HG03103 (cell line): ENCODE data around the gene ZFP92.

Experiments used
- ATAC-seq: cut with Tn5 transposase; IDR thresholded peaks from one replicate; pipeline ENCODE4 v1.9.1; 2021; ENCODE audit warnings: low read depth; ENCODE audit not compliant: unreplicated experiment

ZFP92 gene

DNA sequence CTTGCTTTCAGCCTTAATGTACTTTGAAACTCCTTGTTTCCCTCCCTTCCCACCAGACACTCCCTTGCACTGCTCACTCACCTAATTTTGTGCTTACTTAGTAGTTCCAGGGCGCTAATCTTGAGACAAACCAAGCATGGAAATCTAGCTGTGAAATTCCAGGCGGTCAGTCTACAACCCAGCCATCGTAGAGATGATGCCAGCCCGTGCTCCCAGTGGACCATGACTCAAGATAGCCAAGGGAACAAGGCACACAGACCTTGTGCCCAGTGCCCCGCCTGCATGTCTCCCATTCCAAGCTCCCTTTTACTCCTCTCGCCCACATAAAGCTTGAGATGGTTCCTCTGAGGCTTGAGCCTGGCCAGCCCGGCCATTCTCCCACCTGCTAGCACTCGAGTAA, 23.5 kb downstream of the ZFP92 start:
- ATAC-seq: no peak

DNA sequence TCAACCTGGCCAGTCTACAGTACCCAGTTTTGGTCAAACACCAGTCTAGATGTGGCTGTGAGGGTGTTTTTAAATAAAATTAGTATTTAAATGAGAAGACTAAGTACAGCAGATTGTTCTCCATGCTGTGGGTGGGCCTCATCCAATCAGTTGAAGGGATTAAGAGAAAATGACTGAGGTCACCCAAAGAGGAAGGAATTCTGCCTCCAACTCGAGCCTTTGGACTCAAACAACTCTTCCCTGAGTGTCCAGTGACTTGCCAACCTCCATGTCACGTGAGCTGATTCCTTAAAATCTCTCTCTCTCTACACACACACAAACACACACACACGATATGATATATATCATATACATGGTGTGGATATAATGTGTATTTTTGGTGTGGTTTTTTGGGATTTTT, 24.6 kb downstream of the ZFP92 start:
- ATAC-seq: no peak

DNA sequence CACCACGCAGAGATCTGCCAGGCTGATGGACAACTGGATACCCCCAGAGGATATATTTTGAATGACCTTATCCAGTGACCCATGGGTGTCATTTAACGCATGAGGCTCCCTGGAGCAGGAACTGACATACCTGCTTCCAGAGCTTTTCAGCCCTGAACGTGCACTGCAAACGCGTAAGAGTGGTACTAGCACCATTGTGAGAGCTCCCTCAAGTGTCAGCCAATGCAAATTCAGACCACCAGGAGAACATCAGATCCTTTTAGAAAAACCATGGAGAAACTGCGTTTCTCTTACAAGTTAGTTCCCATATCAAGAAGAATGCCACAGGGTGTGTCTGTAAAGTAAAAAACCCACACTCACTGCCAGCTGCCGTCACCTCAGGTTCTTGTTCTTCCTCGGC, 27.3 kb downstream of the ZFP92 start:
- ATAC-seq: no peak

DNA sequence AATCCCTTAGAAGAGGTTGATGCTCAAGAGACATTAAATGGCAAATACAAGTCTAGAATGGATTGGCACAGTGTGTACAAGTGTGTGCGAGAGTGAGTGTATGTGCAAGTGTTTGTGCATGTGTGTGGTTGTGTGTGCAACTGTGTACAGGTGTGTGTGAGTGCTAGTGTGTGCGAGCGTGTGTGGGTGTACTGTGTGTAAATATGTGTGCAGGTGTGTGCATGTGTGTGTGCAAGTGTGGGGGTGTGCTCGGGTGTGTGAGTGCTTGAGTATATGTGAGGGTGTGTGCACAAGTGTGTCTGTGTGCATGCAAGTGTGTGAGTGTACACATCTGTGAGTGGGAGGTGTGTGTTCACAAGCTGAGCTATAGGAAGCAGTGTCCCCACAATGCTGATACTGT, 28.7 kb downstream of the ZFP92 start:
- no peak for ATAC-seq

DNA sequence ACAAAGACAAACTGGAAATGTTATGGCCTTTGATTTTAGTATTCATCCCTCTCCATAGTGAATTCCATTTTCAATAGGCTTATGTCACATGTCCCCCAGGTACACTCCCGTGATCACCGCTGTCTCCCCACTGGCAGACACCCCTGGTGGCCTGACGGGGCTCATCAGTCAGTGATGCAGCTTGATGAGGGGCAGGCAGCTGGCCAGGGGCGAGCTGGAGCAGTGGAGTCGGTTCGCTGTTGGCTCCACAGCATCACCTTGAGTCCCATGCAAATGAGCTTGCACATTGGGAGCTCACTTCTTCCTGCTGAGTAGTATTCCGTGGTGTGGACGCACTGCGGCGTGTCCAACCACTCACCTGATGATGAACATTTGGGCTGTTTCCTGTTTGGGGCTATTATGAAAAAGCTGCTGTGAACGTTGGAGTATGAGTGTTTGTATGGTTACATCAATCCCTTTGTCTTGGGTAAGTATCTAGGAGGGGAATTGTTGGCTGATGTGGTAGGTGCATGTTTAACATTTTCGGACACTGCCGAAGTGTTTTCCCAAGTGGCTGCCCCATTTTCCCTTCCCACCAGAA, 29.4 kb downstream of the ZFP92 start:
- ATAC-seq: no peak

DNA sequence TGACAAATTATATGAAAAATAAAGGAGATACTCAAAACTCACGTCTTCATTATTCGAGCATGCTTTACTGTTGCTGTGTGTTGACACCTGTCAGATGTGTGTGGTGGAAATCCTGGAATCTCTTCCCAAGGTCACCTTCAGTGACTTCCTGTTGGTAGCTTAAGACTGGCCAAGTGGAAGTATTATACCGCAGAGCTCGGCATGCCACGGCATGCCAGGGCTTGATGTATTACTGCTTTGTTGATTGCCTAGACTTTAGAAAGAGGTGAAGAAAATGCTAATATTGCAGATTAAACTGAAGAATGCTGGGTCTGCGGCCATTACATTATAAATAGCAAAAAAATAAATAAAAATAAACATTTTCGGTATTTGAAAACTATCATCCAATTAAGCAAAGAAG, 30.0 kb downstream of the ZFP92 start:
- ATAC-seq: no peak

DNA sequence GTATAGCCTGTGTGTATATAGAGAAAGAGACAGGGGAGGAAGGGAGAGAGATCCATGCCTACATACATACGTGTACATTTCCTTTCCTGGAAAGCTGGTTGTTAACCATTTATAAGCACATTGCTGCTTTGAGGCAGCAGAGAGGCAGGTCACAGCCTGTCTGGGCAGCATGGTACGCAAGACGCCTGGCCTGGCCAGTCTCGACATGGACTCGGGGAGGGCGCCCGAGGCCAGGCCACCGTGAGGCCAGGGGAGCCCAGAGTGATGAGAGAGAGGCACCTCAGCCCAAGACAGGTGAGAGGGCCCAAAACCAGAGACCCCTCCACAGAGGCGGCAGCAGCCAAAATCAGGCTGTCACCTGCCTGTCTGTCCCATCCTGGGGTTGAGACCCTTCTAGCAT, 30.7 kb downstream of the ZFP92 start:
- no peak for ATAC-seq

DNA sequence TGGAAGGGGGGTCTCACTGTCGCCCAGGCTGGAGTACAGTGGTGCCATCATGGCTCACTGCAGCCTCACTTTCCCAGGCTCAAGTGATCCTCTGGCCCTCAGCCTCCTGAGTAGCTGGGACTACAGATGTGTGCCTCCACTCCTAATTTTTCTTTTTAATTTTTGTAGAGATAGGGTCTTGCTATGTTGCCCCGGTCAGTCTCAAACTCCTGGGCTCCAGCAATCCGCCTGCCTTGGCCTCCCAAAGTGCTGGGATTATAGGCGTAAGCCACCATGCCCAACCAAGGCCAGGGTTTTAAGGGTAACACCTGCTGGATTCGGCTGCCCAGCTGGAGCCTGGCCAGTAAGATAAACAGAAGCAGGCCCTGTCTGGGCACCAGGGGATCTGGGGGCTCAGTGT, 31.2 kb downstream of the ZFP92 start:
- ATAC-seq: no peak

DNA sequence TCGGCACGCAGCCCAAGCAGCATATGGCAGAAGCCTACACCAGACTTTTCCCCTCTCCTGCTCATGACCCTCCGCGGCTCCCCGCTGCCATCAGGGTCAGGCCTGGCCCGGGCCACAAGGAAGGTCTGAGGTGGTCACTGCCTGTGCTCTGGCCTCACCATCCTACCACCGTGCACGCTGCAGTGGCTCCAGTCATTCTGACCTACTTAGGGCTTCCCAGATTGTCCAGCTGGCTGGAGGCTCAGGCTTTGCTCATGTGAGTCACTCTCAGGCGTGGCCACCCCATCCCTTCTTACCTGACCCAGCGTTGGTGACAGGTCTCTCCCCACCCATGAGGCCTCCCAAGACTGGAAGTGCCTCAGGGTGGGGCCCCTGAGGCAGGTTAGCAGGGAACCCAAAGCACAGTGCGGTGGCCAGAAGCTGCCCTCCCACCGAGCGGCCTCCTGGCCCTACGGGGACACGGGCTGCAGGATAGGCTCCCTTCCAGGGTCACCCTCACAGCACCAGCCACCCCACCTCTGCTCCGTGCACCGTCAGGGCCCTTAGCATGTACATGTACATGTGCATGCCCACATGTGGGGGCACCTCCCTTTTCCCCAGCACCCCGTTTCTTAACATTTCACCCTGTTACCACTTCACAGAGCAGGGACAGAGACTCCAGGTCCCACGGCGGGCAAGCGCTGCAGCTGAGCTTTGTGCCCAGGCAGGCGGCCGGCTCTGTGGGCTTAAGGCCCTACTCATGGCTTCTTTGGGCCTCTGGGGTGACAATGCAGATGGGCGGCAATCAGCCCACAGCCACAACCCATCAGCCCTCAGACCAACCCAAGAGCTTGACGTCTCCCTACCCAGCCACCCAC, 32.4 kb downstream of the ZFP92 start:
- no peak for ATAC-seq

DNA sequence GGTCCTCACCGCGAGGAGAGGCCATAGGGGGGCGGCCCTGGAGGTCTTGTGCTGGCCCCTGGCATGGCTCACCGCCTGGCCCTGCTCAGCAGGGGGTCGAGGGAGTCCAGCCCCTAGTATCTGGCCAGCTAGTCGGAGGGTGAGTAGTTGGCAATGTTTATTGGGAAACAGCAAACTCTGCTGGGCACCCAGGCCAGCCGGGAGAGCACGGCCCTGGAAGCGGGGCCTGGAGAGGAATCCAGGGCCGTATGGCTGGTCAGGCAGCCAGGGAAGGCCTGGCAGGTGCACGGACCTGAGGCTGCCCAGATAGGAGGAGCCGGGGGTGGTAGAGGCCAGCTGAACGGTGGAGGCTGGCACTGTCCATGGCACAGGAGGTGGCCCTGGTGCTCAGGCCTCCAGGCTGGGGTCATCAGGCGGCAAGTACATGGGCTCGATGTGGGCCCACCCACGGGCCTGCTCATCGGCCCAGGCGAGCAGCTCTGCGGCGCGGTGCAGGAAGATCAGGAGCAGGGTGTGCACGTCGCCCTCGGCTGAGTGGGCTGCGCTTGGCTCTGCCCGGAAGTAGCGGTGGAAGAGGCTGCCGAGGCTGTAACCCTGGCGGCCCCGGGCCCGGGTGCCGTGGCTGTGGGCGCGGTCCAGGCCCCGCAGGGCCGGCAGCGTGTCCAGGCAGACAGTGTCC, 33.2 kb downstream of the ZFP92 start:
- ATAC-seq: no peak

DNA sequence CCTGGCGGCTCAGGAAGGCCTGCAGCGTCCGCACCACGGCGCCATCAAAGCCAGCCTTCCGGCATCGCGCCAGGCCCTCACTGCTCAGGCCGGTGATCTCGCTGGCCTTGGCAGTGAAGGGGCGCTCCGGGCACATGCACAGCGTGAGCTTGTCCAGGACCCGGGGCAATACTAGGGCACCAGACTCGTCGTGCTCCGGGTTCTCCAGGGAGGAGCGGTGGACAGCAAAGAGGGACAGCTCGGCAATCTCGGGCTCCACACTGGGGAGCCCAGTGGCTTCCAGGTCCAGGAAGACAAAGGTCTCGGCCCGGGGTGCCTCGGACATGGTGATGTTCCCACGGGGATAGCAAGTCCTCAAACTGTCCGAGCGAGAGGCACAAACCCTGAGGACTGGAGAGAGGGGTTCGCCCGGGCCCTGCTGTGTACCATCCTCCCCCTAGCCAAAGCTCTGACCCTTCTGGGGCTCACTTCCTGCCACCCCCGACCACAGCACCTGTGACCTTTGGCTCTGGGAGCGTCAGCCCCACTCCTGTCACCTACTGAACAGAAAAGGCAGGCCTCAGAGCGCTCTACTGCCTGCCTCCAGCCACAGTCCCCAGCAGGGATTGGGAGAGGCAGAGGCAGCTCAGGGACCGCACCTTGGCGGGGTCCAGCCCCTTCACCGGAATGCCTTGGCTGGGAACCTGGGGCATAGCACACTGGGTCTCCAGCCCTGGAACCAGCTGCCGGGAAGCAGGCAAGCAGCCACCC, 34.0 kb downstream of the ZFP92 start:
- ATAC-seq: no peak

DNA sequence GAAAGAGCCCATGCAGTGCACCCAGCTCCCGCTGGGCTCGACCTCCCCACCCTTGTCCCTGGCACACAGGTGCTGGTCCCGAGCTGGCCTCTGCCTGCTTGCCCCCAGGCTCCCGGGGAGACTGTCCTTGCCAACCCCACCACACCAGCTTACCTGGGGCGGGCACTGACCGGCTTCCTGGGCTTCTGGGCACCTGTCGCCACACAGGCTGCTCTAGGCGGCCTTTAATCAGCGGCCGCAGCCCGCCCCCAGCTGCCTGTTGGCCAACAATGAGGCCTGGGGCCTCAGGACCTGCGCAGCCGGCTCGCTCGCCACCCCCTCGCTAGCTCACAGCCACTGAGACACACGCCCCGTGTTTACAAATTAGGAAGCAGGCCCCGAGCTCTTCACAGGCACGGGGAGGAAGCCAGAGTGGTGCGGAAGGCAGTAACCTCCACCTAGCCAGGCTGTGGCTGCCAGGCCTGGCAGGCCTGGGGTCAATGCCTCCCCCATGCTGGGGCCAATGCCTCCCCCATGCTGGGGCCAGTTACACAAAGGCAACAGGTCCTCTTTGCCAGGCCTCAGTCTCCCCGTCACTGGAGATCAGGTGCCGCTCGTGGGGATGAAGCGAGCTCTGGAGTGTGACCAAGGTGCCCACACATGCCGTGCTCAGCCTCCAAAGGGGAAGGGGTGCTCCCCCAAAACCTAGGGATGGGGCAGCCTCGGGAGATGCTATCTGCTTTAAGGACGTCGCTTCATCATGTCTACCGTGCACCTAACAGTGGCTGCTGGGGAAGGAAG, 34.8 kb downstream of the ZFP92 start, which contains the start of gene TREX2:
TREX2 (minus strand) TSS at position 201 of the 780 bp plus-strand sequence. CDS start 626 bp downstream, outside the sequence.
- no peak for ATAC-seq

DNA sequence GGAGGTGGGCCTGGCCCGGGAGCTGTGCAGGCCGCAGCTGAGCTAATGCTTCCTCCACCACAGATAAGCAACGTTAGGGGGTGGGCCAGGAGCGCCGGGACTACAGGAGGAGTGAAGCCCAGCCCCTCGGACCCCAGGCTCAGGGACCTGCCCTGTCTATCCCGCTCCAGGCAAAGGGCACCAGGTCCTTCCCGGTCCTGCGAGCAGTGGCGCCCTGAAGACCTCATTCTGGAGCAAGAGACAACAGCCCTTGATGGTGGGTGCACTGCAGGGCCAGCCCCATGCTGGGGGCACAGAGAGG, 35.3 kb downstream of the ZFP92 start:
- no peak for ATAC-seq

DNA sequence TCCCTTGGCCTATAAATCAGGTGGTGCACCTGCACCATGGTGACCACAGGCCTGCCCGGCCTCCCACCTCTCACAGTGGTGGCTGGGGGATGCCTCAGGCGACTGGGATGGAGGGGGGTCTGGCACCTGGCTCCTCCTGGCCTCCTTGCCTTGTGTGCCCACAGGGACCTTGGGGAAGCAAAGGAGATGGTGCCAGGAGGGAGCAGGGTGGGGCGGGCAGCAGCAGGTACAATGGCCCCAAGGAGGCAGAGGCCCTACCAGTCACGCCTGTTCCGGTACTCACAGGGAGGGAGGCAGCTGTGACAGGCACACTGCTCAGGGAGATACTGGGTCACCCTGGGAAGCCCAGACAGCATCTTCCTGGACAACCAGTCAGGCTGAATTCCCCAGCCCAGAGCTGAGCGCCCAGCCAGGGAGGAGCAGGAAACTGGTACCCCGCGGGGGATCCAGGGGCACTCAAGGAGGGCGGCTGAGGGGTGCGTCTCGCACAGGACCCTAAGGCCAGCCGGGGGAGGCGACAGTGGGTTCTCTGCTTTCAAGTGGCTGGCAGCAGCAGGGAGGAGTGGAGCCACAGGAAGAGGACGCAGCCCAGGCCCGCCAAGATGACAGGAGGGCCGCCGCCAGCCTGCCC, 35.8 kb downstream of the ZFP92 start:
- ATAC-seq: no peak

DNA sequence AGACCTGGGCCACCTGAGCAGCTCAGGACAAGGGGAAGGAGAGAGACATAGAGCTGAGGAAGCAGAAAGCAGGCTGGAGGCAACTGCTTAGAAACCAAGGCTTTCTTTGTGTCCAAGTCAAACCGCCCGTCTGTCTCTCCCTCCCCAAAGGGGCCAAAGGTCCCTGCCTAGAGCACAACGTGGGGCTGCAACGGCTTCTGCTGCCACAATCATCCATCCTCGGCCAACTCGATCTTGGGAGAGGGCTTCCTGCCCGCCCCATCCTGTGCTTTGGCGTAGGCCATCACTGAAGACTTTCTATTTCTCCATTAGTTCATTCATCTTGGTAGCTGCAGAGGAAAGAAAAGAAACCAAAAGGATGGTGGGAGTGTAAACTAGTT, 36.3 kb downstream of the ZFP92 start:
- no peak for ATAC-seq

DNA sequence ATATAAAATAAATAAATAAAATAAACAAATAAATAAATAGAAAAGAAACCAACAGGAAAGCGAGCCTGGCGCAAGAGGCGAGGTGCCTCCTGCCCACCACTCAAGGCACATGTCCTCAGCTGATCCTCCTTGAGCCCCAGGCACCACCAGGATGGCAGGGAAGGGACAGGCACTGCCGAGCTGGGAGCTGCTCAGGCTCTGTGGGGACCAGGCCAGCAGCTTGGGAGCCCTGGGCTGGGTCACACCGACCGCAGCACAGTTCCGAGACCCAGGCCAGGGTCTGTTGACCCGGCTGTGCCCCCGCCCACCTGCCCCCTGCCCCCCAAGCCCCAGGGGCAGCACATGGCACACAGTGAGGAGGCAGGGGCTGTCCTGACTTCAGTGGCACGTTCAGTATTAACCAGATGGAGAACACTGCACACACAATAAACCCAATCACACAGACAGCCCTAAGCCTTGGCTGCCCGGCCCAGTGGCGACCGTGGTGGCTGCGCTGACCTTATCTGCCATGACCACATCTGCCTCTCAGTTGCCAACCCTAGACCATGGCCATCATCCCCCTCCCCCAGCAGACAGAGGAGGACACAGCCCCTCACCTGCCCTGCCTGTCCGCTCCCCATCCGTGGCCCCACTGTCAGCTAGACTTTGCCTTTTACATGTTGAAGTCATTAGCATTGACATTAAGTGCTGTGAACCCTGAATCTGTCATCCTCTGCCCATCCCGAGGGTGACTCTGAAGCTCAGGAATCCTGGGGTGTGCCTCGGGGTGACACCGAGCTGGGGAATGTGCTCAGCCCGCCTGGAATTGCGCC, 37.5 kb downstream of the ZFP92 start:
- ATAC-seq: no peak

DNA sequence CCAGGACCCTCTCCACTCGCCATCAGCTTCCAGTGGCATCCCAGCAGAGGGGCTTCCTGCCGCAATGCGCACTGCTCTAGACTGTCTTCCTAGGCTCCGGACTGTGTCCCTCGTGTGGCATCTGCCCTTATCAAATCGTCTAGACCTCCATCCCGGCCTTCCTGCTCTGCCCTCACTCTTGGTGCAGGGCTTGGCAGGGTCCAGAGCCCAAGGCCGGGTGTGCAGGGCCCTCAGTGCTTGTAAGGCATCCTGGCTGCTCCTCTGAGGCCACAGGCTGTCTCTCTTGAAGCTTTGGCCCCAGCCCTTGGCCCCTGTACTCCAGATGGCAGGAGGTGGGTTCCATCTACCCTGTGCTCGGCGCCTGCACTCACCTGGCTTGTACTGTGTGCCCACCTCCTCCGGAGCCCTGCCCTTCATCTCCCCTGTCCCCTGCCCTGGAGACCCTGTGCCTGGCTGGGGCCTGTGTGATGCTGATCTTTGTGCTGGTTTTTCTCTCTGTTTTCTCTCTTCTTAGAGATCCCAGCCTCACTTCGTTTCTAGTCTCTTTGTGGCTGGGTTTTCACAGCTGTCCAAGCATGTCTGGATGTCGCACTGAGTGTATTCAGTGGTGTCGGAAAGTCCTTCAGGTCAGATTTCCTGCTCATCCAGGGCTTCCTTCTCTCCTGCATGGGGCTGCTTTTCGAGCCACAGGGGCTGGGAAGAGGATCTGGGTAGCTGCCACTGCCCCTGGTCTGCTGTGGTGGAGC, 38.3 kb downstream of the ZFP92 start:
- ATAC-seq: no peak

DNA sequence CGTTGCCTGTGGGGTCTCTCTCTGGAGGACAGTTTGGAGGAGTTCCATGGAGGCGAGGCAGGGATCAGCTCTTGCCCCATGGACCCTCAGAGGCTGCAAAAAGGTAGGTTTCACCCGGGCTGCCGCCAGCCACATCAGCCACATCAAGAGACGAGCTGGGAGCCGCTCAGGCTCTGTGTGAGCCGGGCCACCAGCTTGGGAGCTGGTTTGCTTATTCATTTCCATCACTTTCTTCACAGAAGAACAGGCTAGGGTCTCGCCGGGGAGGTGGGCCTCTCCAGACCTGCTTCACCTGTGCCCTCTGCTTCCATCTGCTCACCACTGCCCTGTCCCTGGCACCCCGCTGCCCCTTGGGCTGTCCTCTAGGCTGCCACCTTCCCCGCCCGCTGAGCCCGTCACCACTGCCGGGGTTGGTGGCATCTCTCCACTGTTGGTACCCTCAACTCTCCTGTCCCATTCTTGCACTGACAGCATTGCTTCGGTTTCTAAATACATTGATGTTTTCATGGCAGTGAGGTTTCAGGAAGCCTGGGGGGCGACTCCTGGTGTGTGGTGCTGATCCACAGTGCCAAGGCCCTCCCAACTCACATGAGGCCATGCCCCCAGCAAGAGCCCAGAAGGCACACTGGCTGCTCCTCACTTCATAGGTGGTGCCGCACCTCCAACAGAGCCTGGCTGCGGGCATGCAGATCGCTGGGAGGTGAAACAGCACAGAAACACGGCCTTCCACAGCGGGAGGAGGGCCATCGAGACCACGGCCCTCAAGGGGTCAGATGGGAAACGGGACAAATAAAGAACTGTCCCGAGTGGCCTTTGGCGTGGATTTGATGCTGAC, 39.1 kb downstream of the ZFP92 start:
- ATAC-seq: no peak
